ENCODE results near the gene OR2H1. TPM values are rescaled to one million over a fixed set of nuclear protein-coding genes. Genes with fewer than 3 reads are reported as not detected.

The OR2H1 gene
- total RNA-seq, 1 experiment from 2014 or later: not detected

GRCh38 chr6:29495571-29495970 is 38.6 kb downstream of the OR2H1 start:
- Mint-ChIP-seq H3K4me3 (no peak overlapping the region), H3K9me3 (peaks cover 7% of the 10 kb centered on the region; the same call in 1 of the 2 replicates), H3K27me3 (ENCODE audit: low read depth) (peaks cover 12% of the 10 kb centered on the region), H3K36me3 (no peaks in the 10 kb centered on the region), H3K27ac (no peak overlapping the region), H3K4me1 (no peaks in the 10 kb centered on the region)
- ATAC-seq (no peak), DNase-seq (ENCODE audit: low spot score) (no peak)
- CTCF ChIA-PET: no interaction called here
- TF ChIP-seq, protein P1, sequence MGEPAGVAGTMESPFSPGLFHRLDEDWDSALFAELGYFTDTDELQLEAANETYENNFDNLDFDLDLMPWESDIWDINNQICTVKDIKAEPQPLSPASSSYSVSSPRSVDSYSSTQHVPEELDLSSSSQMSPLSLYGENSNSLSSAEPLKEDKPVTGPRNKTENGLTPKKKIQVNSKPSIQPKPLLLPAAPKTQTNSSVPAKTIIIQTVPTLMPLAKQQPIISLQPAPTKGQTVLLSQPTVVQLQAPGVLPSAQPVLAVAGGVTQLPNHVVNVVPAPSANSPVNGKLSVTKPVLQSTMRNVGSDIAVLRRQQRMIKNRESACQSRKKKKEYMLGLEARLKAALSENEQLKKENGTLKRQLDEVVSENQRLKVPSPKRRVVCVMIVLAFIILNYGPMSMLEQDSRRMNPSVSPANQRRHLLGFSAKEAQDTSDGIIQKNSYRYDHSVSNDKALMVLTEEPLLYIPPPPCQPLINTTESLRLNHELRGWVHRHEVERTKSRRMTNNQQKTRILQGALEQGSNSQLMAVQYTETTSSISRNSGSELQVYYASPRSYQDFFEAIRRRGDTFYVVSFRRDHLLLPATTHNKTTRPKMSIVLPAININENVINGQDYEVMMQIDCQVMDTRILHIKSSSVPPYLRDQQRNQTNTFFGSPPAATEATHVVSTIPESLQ (CRISPR knock-in tag; IDR thresholded peaks at IDR 0.05): no peak
- TF ChIP-seq ZNF281 (CRISPR knock-in tag; IDR thresholded peaks at IDR 0.05) (no peak), ZNF219 (CRISPR knock-in tag; IDR thresholded peaks at IDR 0.05; ENCODE audit: borderline replicate concordance) (no peak), OVOL2 (CRISPR knock-in tag; IDR thresholded peaks at IDR 0.05; ENCODE audit: borderline replicate concordance) (no peak), ZNF317 (CRISPR knock-in tag; IDR thresholded peaks at IDR 0.05; ENCODE audit: borderline replicate concordance, low read depth) (no peak), ATF3 (CRISPR knock-in tag; conservative IDR thresholded peaks at IDR 0.05) (no peak), MXD4 (CRISPR knock-in tag; IDR thresholded peaks at IDR 0.05; ENCODE audit: borderline replicate concordance) (no peak), SMAD3 (CRISPR knock-in tag; IDR thresholded peaks at IDR 0.05; ENCODE audit: borderline replicate concordance) (no peak), CDX4 (CRISPR knock-in tag; IDR thresholded peaks at IDR 0.05; ENCODE audit: borderline replicate concordance) (no peak)
- TF ChIP-seq, protein P2, sequence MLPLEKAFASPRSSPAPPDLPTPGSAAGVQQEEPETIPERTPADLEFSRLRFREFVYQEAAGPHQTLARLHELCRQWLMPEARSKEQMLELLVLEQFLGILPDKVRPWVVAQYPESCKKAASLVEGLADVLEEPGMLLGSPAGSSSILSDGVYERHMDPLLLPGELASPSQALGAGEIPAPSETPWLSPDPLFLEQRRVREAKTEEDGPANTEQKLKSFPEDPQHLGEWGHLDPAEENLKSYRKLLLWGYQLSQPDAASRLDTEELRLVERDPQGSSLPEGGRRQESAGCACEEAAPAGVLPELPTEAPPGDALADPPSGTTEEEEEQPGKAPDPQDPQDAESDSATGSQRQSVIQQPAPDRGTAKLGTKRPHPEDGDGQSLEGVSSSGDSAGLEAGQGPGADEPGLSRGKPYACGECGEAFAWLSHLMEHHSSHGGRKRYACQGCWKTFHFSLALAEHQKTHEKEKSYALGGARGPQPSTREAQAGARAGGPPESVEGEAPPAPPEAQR (CRISPR knock-in tag; IDR thresholded peaks at IDR 0.05): no peak
- TF ChIP-seq, protein P3, sequence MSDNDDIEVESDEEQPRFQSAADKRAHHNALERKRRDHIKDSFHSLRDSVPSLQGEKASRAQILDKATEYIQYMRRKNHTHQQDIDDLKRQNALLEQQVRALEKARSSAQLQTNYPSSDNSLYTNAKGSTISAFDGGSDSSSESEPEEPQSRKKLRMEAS (CRISPR knock-in tag; IDR thresholded peaks at IDR 0.05): no peak
- POLR2A ChIA-PET: no interaction called here

GRCh38 chr6:29496961-29497360 is 40.0 kb downstream of the OR2H1 start:
- no peaks in the 10 kb centered on the region for H3K9me3 Mint-ChIP-seq
- no peak overlapping the region for H3K27ac Mint-ChIP-seq
- no peaks in the 10 kb centered on the region for H3K36me3 Mint-ChIP-seq
- ChIA-PET POLR2A (no interaction called here), CTCF (no interaction called here)
- no peak for ATAC-seq
- peaks cover 12% of the 10 kb centered on the region for H3K27me3 Mint-ChIP-seq (ENCODE audit: low read depth)
- H3K4me3 Mint-ChIP-seq: no peak overlapping the region
- DNase-seq (ENCODE audit: low spot score): no peak
- H3K4me1 Mint-ChIP-seq: no peaks in the 10 kb centered on the region
- TF ChIP-seq ATF1 (CRISPR knock-in tag; IDR thresholded peaks at IDR 0.05) (no peak), CREM (CRISPR knock-in tag; IDR thresholded peaks at IDR 0.05) (no peak), ZNF138 (CRISPR knock-in tag; conservative IDR thresholded peaks at IDR 0.05) (no peak), FOXP1 (CRISPR knock-in tag; IDR thresholded peaks at IDR 0.05; ENCODE audit: borderline replicate concordance) (no peak)
- TF ChIP-seq, protein P4, sequence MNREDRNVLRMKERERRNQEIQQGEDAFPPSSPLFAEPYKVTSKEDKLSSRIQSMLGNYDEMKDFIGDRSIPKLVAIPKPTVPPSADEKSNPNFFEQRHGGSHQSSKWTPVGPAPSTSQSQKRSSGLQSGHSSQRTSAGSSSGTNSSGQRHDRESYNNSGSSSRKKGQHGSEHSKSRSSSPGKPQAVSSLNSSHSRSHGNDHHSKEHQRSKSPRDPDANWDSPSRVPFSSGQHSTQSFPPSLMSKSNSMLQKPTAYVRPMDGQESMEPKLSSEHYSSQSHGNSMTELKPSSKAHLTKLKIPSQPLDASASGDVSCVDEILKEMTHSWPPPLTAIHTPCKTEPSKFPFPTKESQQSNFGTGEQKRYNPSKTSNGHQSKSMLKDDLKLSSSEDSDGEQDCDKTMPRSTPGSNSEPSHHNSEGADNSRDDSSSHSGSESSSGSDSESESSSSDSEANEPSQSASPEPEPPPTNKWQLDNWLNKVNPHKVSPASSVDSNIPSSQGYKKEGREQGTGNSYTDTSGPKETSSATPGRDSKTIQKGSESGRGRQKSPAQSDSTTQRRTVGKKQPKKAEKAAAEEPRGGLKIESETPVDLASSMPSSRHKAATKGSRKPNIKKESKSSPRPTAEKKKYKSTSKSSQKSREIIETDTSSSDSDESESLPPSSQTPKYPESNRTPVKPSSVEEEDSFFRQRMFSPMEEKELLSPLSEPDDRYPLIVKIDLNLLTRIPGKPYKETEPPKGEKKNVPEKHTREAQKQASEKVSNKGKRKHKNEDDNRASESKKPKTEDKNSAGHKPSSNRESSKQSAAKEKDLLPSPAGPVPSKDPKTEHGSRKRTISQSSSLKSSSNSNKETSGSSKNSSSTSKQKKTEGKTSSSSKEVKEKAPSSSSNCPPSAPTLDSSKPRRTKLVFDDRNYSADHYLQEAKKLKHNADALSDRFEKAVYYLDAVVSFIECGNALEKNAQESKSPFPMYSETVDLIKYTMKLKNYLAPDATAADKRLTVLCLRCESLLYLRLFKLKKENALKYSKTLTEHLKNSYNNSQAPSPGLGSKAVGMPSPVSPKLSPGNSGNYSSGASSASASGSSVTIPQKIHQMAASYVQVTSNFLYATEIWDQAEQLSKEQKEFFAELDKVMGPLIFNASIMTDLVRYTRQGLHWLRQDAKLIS (CRISPR knock-in tag; IDR thresholded peaks at IDR 0.05; ENCODE audit: borderline replicate concordance): no peak
- TF ChIP-seq, protein P1 (CRISPR knock-in tag; IDR thresholded peaks at IDR 0.05): no peak
- TF ChIP-seq, protein P5, sequence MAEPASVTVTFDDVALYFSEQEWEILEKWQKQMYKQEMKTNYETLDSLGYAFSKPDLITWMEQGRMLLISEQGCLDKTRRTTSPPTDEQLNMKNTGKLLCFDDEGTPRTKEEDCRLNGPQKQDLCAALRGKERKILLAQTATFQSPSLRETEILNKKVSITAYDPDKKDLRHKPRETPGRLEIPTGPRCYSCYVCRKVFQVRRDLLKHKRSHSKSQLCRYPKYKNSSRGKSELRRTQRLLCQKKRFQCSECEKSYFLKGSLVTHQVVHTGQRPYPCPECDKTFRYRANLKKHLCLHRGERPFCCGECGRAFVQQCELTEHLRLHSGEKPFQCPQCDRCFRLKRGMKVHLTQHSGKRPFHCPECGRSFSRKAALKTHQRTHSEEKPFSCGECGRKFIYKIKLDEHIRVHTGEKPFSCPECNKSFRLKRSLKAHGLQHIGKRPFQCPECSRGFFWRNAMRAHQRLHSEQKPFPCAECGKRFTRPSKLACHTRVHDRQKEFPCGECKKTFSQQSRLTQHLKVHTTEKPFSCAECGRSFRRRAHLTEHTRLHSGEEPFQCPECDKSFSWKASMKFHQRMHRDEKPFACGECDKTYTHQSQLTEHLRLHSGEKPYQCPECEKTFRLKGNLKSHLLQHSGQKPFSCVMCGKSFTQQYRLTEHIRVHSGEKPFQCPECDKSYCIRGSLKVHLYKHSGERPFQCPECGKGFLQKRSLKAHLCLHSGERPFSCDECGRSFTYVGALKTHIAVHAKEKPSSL (CRISPR knock-in tag; conservative IDR thresholded peaks at IDR 0.05): no peak

Data from WTC11 (cell line).